OCI-LY3 (cell line): ENCODE results near the gene SAMD4A.
A peak's percentile ranks its signal among the peaks of the same experiment; 100 is the strongest.

Experiments used
- H2AFZ ChIP-seq: fragments of 200-600, 300-600 bp; shearing (Covaris generic); 2 replicates; pipeline ENCODE4 v1.6.0; 2014; ENCODE audit warnings: antibody characterized with exemption, low read depth, low read length
- H3K27ac ChIP-seq: fragments of 200-600, 300-600 bp; sonication (generic); 2 replicates; pipeline ENCODE4 v1.5.1; 2014; ENCODE audit warnings: mild to moderate bottlenecking, low read length, moderate library complexity, mixed read lengths
- H3K27me3 ChIP-seq: fragments of 200-600, 300-600 bp; sonication (generic); 2 replicates; pipeline ENCODE4 v1.6.1; 2014; ENCODE audit warnings: low read depth, low read length, mixed read lengths
- H3K36me3 ChIP-seq: fragments of 200-600, 300-600 bp; sonication (generic); replicated peaks from 2 replicates; pipeline ENCODE3; 2014; ENCODE audit warnings: low read depth, low read length, mixed read lengths
- H3K4me1 ChIP-seq: fragments of 300-600, 200-600 bp; sonication (generic); 2 replicates; pipeline ENCODE4 v1.6.1; 2014; ENCODE audit warnings: low read length, mixed read lengths
- H3K4me2 ChIP-seq: fragments of 200-600, 300-600 bp; sonication (generic); 2 replicates; pipeline ENCODE4 v1.6.1; 2014; ENCODE audit warnings: low read length, mixed read lengths
- H3K4me3 ChIP-seq: fragments of 300-600, 200-600 bp; sonication (generic); 2 replicates; pipeline ENCODE4 v1.5.1; 2014; ENCODE audit warnings: antibody characterized with exemption, mild to moderate bottlenecking, low read length, moderate library complexity
- H3K79me2 ChIP-seq: fragments of 300-600, 200-600 bp; shearing (Covaris generic); 2 replicates; pipeline ENCODE4 v1.6.1; 2014; ENCODE audit warnings: mild to moderate bottlenecking, low read length, mixed read lengths
- H3K9ac ChIP-seq: fragments of 300-600, 200-600 bp; shearing (Covaris generic); 2 replicates; pipeline ENCODE4 v1.6.0; 2014; ENCODE audit warnings: mild to moderate bottlenecking, low read length, moderate library complexity
- H3K9me3 ChIP-seq: fragments of 200-600, 300-600 bp; shearing (Covaris generic); 2 replicates; pipeline ENCODE4 v1.6.1; 2014; ENCODE audit warnings: low read length, mixed read lengths; ENCODE audit not compliant: insufficient read depth
- H4K20me1 ChIP-seq: fragments of 200-600, 300-600 bp; sonication (generic); 2 replicates; pipeline ENCODE4 v1.6.1; 2016; ENCODE audit warnings: low read length, mixed read lengths; ENCODE audit not compliant: insufficient read depth
- EZH2phosphoT487 ChIP-seq: fragments of 200-600 bp; shearing (Covaris generic); IDR thresholded peaks from 2 replicates; pipeline ENCODE4 v1.6.1; 2018; ENCODE audit warnings: antibody characterized with exemption, mixed run types, low read depth
- TF ChIP-seq, protein P1 (sequence below): fragments of 200-600, 300-600 bp; sonication (generic); IDR thresholded peaks from 2 replicates; pipeline ENCODE4 v1.5.1; 2014; ENCODE audit warnings: antibody characterized with exemption, low read length, low read depth

The SAMD4A gene

DNA sequence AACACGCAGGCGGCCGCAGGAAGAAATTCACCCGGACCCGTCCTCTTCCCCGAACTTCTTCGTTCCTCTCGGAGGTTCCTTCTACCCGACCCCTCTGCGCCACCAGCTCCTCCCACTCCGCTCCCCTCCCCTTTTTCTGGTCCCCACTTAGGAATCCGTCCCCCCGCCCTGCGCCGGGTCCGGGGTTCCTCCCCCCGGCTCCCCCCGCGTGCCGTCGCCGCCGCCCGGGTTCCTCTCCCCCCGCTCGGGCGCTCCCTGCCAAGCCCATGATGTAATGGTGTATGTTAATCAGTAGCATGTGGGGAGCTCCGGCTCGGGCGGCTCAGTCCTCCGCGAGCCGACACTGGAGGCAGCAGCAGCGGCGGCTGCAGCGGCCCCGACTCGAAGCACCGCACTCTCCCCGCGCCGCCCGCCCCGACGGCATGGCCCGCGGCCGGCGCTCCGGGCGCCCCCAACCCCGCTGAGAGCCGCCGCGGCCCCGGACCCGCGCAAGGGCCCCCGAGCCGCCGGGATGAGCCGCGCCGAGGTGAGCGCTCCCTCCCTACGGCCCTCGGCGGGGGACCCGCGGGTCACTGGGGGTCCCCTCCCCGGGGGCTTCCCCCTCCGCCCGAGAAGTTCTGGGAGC, 1.0 kb upstream of the SAMD4A start:
- H3K36me3 ChIP-seq: no peaks in the 10 kb centered on the region
- no peaks in the 10 kb centered on the region for H3K79me2 ChIP-seq
- H2AFZ ChIP-seq: peak overlapping the region; percentile 42
- TF ChIP-seq, protein P1, sequence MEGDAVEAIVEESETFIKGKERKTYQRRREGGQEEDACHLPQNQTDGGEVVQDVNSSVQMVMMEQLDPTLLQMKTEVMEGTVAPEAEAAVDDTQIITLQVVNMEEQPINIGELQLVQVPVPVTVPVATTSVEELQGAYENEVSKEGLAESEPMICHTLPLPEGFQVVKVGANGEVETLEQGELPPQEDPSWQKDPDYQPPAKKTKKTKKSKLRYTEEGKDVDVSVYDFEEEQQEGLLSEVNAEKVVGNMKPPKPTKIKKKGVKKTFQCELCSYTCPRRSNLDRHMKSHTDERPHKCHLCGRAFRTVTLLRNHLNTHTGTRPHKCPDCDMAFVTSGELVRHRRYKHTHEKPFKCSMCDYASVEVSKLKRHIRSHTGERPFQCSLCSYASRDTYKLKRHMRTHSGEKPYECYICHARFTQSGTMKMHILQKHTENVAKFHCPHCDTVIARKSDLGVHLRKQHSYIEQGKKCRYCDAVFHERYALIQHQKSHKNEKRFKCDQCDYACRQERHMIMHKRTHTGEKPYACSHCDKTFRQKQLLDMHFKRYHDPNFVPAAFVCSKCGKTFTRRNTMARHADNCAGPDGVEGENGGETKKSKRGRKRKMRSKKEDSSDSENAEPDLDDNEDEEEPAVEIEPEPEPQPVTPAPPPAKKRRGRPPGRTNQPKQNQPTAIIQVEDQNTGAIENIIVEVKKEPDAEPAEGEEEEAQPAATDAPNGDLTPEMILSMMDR: no peak
- no peak for TF ChIP-seq EZH2phosphoT487
- no peaks in the 10 kb centered on the region for H3K9me3 ChIP-seq
- peak overlapping the region; percentile 99 for H3K4me2 ChIP-seq
- H3K27ac ChIP-seq: no peak overlapping the region
- H4K20me1 ChIP-seq: no peaks in the 10 kb centered on the region
- peak overlapping the region; percentile 47 for H3K9ac ChIP-seq
- H3K4me1 ChIP-seq: peaks cover 10% of the 10 kb centered on the region
- H3K4me3 ChIP-seq: peak overlapping the region; percentile 90
- peaks cover 18% of the 10 kb centered on the region for H3K27me3 ChIP-seq

DNA sequence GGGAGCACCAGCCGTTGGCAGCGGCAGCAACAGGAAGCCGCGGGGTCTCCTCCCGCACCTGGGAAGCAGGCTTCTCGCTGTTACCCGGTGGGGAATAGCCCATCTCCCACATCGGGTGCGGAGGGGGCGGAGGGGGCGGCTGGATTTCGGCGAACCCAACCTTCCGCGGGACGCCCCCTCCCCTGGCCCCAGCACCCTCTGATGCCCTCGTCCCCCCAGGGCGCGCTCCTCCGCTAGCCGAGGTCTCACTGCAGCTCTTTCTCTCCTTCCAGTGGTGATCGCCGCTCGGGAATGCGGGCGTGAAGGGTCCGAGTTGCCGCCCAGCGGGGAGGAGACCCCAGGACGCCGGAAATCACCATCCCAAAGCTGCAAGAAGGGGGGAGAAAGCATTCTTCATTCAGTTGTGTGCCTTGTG, 303 bp downstream of the SAMD4A start:
- no peaks in the 10 kb centered on the region for H3K36me3 ChIP-seq
- H3K27me3 ChIP-seq: peaks cover 12% of the 10 kb centered on the region
- H2AFZ ChIP-seq: peak overlapping the region; percentile 54; the same call in 1 of the 2 replicates
- no peaks in the 10 kb centered on the region for H3K79me2 ChIP-seq
- peak overlapping the region; percentile 90 for H3K4me3 ChIP-seq
- H4K20me1 ChIP-seq: no peaks in the 10 kb centered on the region
- H3K4me1 ChIP-seq: peaks cover 10% of the 10 kb centered on the region
- peaks cover 6% of the 10 kb centered on the region; the same call in 1 of the 2 replicates for H3K9me3 ChIP-seq
- TF ChIP-seq, protein P1: no peak
- no peak for TF ChIP-seq EZH2phosphoT487
- no peak overlapping the region for H3K27ac ChIP-seq
- H3K4me2 ChIP-seq: peak overlapping the region; percentile 99
- peak overlapping the region; percentile 47; the same call in 1 of the 2 replicates for H3K9ac ChIP-seq

DNA sequence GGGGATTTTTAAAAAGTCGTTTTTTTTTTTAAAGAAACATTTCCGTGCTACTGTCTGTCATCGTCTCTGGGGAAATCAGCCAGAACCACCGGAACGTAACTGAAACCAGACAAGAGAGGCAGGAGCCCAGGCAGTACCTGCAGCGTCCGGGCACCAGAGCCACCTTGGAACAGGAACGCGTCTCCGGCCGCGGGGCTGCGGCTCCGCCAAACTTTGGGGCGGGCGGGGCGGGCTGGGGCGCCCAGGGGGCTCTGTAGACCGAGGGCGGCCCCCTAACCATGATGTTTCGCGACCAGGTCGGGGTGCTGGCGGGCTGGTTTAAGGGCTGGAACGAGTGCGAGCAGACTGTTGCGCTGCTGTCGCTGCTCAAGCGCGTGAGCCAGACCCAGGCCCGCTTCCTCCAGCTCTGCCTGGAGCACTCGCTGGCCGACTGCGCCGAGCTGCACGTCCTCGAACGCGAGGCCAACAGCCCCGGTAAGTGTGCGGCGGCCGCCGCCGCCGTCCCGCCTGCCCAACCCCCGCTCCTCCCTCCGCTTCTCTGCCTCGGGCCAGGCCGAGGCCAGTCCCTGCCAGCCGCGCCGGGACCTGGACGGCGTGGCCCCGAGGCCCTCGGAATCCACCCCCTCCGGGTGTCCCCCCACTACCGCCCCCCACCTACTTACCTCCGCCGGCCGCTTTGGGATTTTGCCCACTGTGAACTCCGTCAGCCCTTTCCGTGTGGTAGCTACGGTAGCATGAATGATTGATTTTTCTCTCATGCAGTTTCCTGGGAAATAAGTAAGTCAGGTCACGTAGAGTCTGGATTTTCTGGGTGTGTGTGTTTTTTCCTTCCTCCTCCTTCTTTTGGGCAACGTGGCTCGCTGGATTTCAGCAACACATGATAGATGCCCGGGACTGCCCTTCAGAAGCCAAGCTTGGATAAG, 972 bp downstream of the SAMD4A start:
- Histone ChIP-seq H3K27me3 (peaks cover 7% of the 10 kb centered on the region; the same call in 1 of the 2 replicates), H2AFZ (no peak overlapping the region), H3K9me3 (peaks cover 13% of the 10 kb centered on the region; the same call in 1 of the 2 replicates), H3K4me2 (peak overlapping the region; percentile 99), H3K27ac (no peak overlapping the region), H3K36me3 (no peaks in the 10 kb centered on the region), H3K4me3 (peak overlapping the region; percentile 90), H4K20me1 (no peaks in the 10 kb centered on the region), H3K4me1 (peaks cover 10% of the 10 kb centered on the region), H3K9ac (no peak overlapping the region), H3K79me2 (no peaks in the 10 kb centered on the region)
- TF ChIP-seq, protein P1: no peak
- TF ChIP-seq EZH2phosphoT487: no peak
